HG03159 (cell line): ENCODE results near the gene PEAR1.

Source experiments
- ATAC-seq: cut with Tn5 transposase; IDR thresholded peaks from one replicate; pipeline ENCODE4 v1.9.1; 2021; ENCODE audit warnings: mild to moderate bottlenecking, moderate library complexity; ENCODE audit not compliant: unreplicated experiment

PEAR1 gene

GRCh38 chr1:156882543-156882942, 11.0 kb upstream of the PEAR1 start:
- no peak for ATAC-seq

GRCh38 chr1:156883919-156884318, 9.6 kb upstream of the PEAR1 start:
- ATAC-seq, result no peak

- ATAC-seq, result no peak
Observed at GRCh38 chr1:156884560-156885184, 8.8 kb upstream of the PEAR1 start.

GRCh38 chr1:156885314-156885713, 8.2 kb upstream of the PEAR1 start:
- no peak for ATAC-seq

GRCh38 chr1:156885880-156886355, 7.6 kb upstream of the PEAR1 start:
- no peak for ATAC-seq

GRCh38 chr1:156886583-156887281, 6.8 kb upstream of the PEAR1 start:
- no peak for ATAC-seq

- ATAC-seq, result no peak
Observed at GRCh38 chr1:156887317-156887716, 6.2 kb upstream of the PEAR1 start.

- ATAC-seq, result no peak
Observed at GRCh38 chr1:156887734-156888133, 5.8 kb upstream of the PEAR1 start.

GRCh38 chr1:156889802-156890580, 3.5 kb upstream of the PEAR1 start:
- no peak for ATAC-seq

GRCh38 chr1:156892190-156893047, 1.1 kb upstream of the PEAR1 start:
- peak; percentile 64 for ATAC-seq

- ATAC-seq, result no peak
Observed at GRCh38 chr1:156894001-156894400, 483 bp downstream of the PEAR1 start.

GRCh38 chr1:156894711-156895454, 1.4 kb downstream of the PEAR1 start:
- ATAC-seq, result no peak

- no peak for ATAC-seq
Observed at GRCh38 chr1:156895455-156895812, 1.9 kb downstream of the PEAR1 start.

GRCh38 chr1:156895927-156896326, 2.4 kb downstream of the PEAR1 start:
- ATAC-seq, result no peak

GRCh38 chr1:156896490-156897033, 3.0 kb downstream of the PEAR1 start:
- ATAC-seq, result no peak

- no peak for ATAC-seq
Observed at GRCh38 chr1:156897078-156897825, 3.7 kb downstream of the PEAR1 start.

- no peak for ATAC-seq
Observed at GRCh38 chr1:156898161-156898566, 4.6 kb downstream of the PEAR1 start.

GRCh38 chr1:156898971-156899664, 5.6 kb downstream of the PEAR1 start:
- no peak for ATAC-seq
